ENCODE data around the gene HOXD4.

The HOXD4 gene

GRCh38 chr2:176114120-176114929 is 37.0 kb upstream of the HOXD4 start:
- peak; percentile 90 for DNase-seq

- DNase-seq = no peak
Measured at GRCh38 chr2:176114930-176115625, 36.3 kb upstream of the HOXD4 start.

- no peak for DNase-seq
Measured at GRCh38 chr2:176115883-176116813, 35.2 kb upstream of the HOXD4 start, which contains the start of gene HOXD10. TSS of gene HOXD10 (plus strand) at chr2:176116778. CDS start at chr2:176116834, 56 bp downstream.

GRCh38 chr2:176117162-176117822 is 34.1 kb upstream of the HOXD4 start:
- no peak for DNase-seq

- no peak for DNase-seq
Measured at GRCh38 chr2:176117823-176118371, 33.5 kb upstream of the HOXD4 start.

GRCh38 chr2:176118601-176119339 is 32.6 kb upstream of the HOXD4 start:
- peak; percentile 65 for DNase-seq

- DNase-seq = no peak
Measured at GRCh38 chr2:176120364-176121189, 30.8 kb upstream of the HOXD4 start.

GRCh38 chr2:176121190-176122051 is 29.9 kb upstream of the HOXD4 start:
- no peak for DNase-seq

- no peak for DNase-seq
Measured at GRCh38 chr2:176122052-176122682, 29.2 kb upstream of the HOXD4 start.

GRCh38 chr2:176122683-176123410 is 28.5 kb upstream of the HOXD4 start, which contains the start of gene HOXD9:
TSS of gene HOXD9 (plus strand) at chr2:176122719. CDS start at chr2:176122769, 50 bp downstream.
- DNase-seq = no peak

- DNase-seq = no peak
Measured at GRCh38 chr2:176123411-176124109, 27.8 kb upstream of the HOXD4 start.

- DNase-seq = no peak
Measured at GRCh38 chr2:176124110-176124946, 27.0 kb upstream of the HOXD4 start.

- no peak for DNase-seq
Measured at GRCh38 chr2:176124947-176125771, 26.2 kb upstream of the HOXD4 start.

- no peak for DNase-seq
Measured at GRCh38 chr2:176125772-176126054, 25.6 kb upstream of the HOXD4 start.

- DNase-seq = peak; percentile 61
Measured at GRCh38 chr2:176126929-176127773, 24.2 kb upstream of the HOXD4 start.
